ENCODE data around the gene PRDM9. TPM values are rescaled to one million over a fixed set of nuclear protein-coding genes. Genes with fewer than 3 reads are reported as not detected.
A peak's percentile ranks its signal among the peaks of the same experiment; 100 is the strongest.

The PRDM9 gene
- not detected in 3 replicates for total RNA-seq

- H3K4me3 Mint-ChIP-seq = no peak within 1 kb of the TSS
- no peaks in the 10 kb centered on the region for H3K4me1 Mint-ChIP-seq
- H3K27ac Mint-ChIP-seq = no peak within 1 kb of the TSS
- no peak for DNase-seq (ENCODE audit: low spot score in 2 of 2, unreplicated experiment in 2 of 2)
- H3K9me3 Mint-ChIP-seq = peaks cover 5% of the 10 kb centered on the region
- peaks cover 4% of the 10 kb centered on the region for H3K27me3 Mint-ChIP-seq (ENCODE audit: low read depth)
- H3K36me3 Mint-ChIP-seq = no peaks in the 10 kb centered on the region
- TF ChIP-seq CTCF (IDR thresholded peaks at IDR 0.05; ENCODE audit: unreplicated experiment) = no peak
Observed at GRCh38 chr5:23507278-23507685, at the start of gene PRDM9. Gene PRDM9, plus strand, starts transcription at chr5:23507609. Its CDS starts 1,425 bp downstream, at chr5:23509034.

- Mint-ChIP-seq H3K9me3 (peaks cover 9% of the 10 kb centered on the region), H3K4me3 (no peak overlapping the region), H3K36me3 (no peaks in the 10 kb centered on the region), H3K27me3 (ENCODE audit: low read depth) (no peaks in the 10 kb centered on the region), H3K4me1 (no peaks in the 10 kb centered on the region), H3K27ac (no peak overlapping the region)
- no peak for DNase-seq (ENCODE audit: low spot score in 2 of 2, unreplicated experiment in 2 of 2)
- TF ChIP-seq CTCF (IDR thresholded peaks at IDR 0.05; ENCODE audit: unreplicated experiment) = no peak
Observed at GRCh38 chr5:23457780-23458179, 49.6 kb upstream of the PRDM9 start.

GRCh38 chr5:23459214-23459613, 48.2 kb upstream of the PRDM9 start:
- no peak for TF ChIP-seq CTCF (IDR thresholded peaks at IDR 0.05; ENCODE audit: unreplicated experiment)
- no peak for DNase-seq (ENCODE audit: low spot score in 2 of 2, unreplicated experiment in 2 of 2)
- H3K4me3 Mint-ChIP-seq = no peak overlapping the region
- H3K9me3 Mint-ChIP-seq = peaks cover 12% of the 10 kb centered on the region
- no peaks in the 10 kb centered on the region for H3K27me3 Mint-ChIP-seq (ENCODE audit: low read depth)
- H3K4me1 Mint-ChIP-seq = no peaks in the 10 kb centered on the region
- no peak overlapping the region for H3K27ac Mint-ChIP-seq
- no peaks in the 10 kb centered on the region for H3K36me3 Mint-ChIP-seq

GRCh38 chr5:23461576-23461975, 45.8 kb upstream of the PRDM9 start:
- no peak overlapping the region for H3K4me3 Mint-ChIP-seq
- no peaks in the 10 kb centered on the region for H3K27me3 Mint-ChIP-seq (ENCODE audit: low read depth)
- peaks cover 3% of the 10 kb centered on the region for H3K4me1 Mint-ChIP-seq
- DNase-seq (ENCODE audit: low spot score in 2 of 2, unreplicated experiment in 2 of 2) = no peak
- H3K9me3 Mint-ChIP-seq = peaks cover 4% of the 10 kb centered on the region
- peaks cover under 1% of the 10 kb centered on the region for H3K36me3 Mint-ChIP-seq
- no peak overlapping the region for H3K27ac Mint-ChIP-seq
- no peak for TF ChIP-seq CTCF (IDR thresholded peaks at IDR 0.05; ENCODE audit: unreplicated experiment)

- H3K36me3 Mint-ChIP-seq = peaks cover 3% of the 10 kb centered on the region
- no peak for DNase-seq (ENCODE audit: low spot score in 2 of 2, unreplicated experiment in 2 of 2)
- no peak for TF ChIP-seq CTCF (IDR thresholded peaks at IDR 0.05; ENCODE audit: unreplicated experiment)
Observed at GRCh38 chr5:23466401-23466912, 41.0 kb upstream of the PRDM9 start.

GRCh38 chr5:23468658-23469057, 38.8 kb upstream of the PRDM9 start:
- Mint-ChIP-seq H3K9me3 (peaks cover 5% of the 10 kb centered on the region), H3K4me1 (peaks cover 5% of the 10 kb centered on the region), H3K27me3 (ENCODE audit: low read depth) (no peaks in the 10 kb centered on the region), H3K36me3 (peaks cover 3% of the 10 kb centered on the region), H3K27ac (no peak overlapping the region), H3K4me3 (no peak overlapping the region)
- DNase-seq (ENCODE audit: low spot score in 2 of 2, unreplicated experiment in 2 of 2) = no peak
- TF ChIP-seq CTCF (IDR thresholded peaks at IDR 0.05; ENCODE audit: unreplicated experiment) = no peak

More at GRCh38 chr5:23466401-23466912, 41.0 kb upstream of the PRDM9 start:
- H3K27ac Mint-ChIP-seq = peak overlapping the region; percentile 81
- H3K27me3 Mint-ChIP-seq (ENCODE audit: low read depth) = no peaks in the 10 kb centered on the region
- H3K4me3 Mint-ChIP-seq = no peak overlapping the region
- H3K4me1 Mint-ChIP-seq = peaks cover 5% of the 10 kb centered on the region
- H3K9me3 Mint-ChIP-seq = peaks cover 7% of the 10 kb centered on the region

All from mesothelial cell of epicardium (in vitro differentiated cells).